OCI-LY7 (cell line): ENCODE results near the gene TBC1D13.

Experiments used
- EZH2phosphoT487 ChIP-seq: fragments of 200-600 bp; sonication (generic); IDR thresholded peaks from 2 replicates; pipeline ENCODE4 v1.6.1; 2018; ENCODE audit warnings: low read depth, borderline replicate concordance, mild to moderate bottlenecking, mixed run types, antibody characterized with exemption, low read length, moderate library complexity, mixed read lengths
- TF ChIP-seq, protein P1 (sequence below): fragments of 200-600 bp; sonication (generic); conservative IDR thresholded peaks from 2 replicates; pipeline ENCODE4 v1.5.1; 2014; ENCODE audit warnings: mild to moderate bottlenecking, antibody characterized with exemption, low read length, moderate library complexity, mixed read lengths

DNA sequence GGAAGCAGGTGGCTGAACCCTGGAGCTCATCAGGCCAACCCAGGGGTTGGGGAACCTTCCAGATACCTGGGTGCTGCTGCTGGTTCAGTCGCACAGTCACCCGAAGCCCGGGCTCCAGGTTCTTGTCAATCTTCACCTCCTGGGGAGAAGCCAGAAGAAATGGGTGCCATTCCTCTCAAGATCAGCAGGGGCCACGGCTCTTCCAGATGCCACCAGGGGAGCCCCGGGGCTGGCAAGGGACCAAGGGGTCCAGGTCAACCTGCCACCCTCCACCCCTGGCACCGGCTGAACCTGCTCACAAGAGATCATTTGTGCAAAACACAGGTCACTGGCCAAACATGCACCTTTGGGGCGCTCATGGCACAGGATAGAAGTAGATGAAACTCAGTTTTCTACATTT is 37.9 kb downstream of the TBC1D13 start:
- TF ChIP-seq, protein P1, sequence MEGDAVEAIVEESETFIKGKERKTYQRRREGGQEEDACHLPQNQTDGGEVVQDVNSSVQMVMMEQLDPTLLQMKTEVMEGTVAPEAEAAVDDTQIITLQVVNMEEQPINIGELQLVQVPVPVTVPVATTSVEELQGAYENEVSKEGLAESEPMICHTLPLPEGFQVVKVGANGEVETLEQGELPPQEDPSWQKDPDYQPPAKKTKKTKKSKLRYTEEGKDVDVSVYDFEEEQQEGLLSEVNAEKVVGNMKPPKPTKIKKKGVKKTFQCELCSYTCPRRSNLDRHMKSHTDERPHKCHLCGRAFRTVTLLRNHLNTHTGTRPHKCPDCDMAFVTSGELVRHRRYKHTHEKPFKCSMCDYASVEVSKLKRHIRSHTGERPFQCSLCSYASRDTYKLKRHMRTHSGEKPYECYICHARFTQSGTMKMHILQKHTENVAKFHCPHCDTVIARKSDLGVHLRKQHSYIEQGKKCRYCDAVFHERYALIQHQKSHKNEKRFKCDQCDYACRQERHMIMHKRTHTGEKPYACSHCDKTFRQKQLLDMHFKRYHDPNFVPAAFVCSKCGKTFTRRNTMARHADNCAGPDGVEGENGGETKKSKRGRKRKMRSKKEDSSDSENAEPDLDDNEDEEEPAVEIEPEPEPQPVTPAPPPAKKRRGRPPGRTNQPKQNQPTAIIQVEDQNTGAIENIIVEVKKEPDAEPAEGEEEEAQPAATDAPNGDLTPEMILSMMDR = no peak
- no peak for TF ChIP-seq EZH2phosphoT487
